Adrenal gland (tissue), 5 donors: ENCODE results near the gene SYT15.

ENCODE experiments used
- POLR2A ChIP-seq, 2 donors: fragments of 450-650 bp; IDR thresholded peaks; one replicate each; pipeline ENCODE4 v1.6.1; 2017; ENCODE audit warnings: antibody characterized with exemption in 2 of 2, mild to moderate bottlenecking in 2 of 2, moderate library complexity in 1 of 2
- TF ChIP-seq, protein P1 (sequence below), 6 experiments: fragments of 450-650 bp in 4 of 6; fragments of 200-600 bp in 2 of 6; sonication (generic) in 1 of 6; IDR thresholded peaks; 1 replicate in 5 of 6; 2 replicates in 1 of 6; pipeline versions ENCODE4 v1.5.1 to v1.8.0; 2016 to 2021; ENCODE audit warnings: antibody characterized with exemption in 6 of 6, mild to moderate bottlenecking in 2 of 6, moderate library complexity in 1 of 6
- donor health status: DM: no; HTN: no; CAD: no.

DNA sequence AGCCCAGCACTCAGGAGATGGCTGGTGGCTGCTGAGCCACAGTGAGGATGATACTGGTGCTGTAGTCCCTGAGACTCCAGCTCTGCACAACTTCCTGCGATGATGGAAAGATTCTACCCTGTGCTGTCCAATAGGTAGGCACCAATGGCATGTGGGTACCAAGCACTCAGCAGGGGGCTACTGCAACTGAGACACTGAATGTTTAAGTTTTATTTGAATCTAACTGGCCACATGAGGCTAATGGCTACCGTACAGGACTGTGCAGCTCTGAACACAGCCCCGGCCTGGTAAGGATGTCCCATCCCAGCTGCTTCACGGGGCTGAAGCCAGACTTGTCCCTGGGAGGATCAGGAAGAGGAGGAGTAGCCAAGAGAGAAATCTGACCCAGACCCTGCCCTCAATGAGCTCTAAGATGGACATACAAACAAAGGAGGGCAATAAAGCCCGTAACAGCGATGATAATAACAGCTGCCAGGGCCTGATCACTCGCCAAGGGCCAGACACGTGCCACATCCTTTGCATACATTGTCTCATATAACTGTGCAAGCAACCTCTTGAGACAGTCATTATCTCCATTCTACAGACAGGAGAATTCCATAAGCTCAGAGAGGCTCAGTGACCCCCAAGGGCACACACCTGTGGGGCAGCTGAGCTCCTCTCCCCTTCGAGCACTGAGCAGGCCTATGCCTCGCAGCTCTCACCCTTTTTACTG lies 26.2 kb upstream of the SYT15 start:
- no peak for TF ChIP-seq POLR2A (IDR thresholded peaks at IDR 0.05)
- TF ChIP-seq, protein P1, sequence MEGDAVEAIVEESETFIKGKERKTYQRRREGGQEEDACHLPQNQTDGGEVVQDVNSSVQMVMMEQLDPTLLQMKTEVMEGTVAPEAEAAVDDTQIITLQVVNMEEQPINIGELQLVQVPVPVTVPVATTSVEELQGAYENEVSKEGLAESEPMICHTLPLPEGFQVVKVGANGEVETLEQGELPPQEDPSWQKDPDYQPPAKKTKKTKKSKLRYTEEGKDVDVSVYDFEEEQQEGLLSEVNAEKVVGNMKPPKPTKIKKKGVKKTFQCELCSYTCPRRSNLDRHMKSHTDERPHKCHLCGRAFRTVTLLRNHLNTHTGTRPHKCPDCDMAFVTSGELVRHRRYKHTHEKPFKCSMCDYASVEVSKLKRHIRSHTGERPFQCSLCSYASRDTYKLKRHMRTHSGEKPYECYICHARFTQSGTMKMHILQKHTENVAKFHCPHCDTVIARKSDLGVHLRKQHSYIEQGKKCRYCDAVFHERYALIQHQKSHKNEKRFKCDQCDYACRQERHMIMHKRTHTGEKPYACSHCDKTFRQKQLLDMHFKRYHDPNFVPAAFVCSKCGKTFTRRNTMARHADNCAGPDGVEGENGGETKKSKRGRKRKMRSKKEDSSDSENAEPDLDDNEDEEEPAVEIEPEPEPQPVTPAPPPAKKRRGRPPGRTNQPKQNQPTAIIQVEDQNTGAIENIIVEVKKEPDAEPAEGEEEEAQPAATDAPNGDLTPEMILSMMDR (IDR thresholded peaks at IDR 0.05) = no peak
